Right cardiac atrium (tissue), 5 donors: ENCODE measurements around the gene NPPB. TPM values are rescaled to one million over a fixed set of nuclear protein-coding genes. Genes with fewer than 3 reads are reported as not detected.

Experiments used
- ATAC-seq, 2 donors: fragments of 200-7000 bp; cut with Tn5 transposase; one replicate each; pipeline versions ENCODE4 v1.8.0 to v1.9.1; 2020; ENCODE audit warnings: moderate library complexity in 2 of 2, mild to moderate bottlenecking in 1 of 2
- DNase-seq, 3 donors: peaks; one replicate each; pipeline ENCODE4 v3.0.0-alpha.2; 2020
- H3K27ac ChIP-seq: one replicate; pipeline ENCODE4 v1.5.1; 2013; ENCODE audit warnings: mild to moderate bottlenecking, low read length, control low read depth, moderate library complexity
- H3K27me3 ChIP-seq: one replicate; pipeline ENCODE4 v1.6.1; 2013; ENCODE audit not compliant: control insufficient read depth, insufficient read depth
- H3K4me1 ChIP-seq: one replicate; pipeline ENCODE4 v1.6.1; 2013; ENCODE audit warnings: low read length; ENCODE audit not compliant: control insufficient read depth, insufficient read depth
- H3K4me3 ChIP-seq: one replicate; pipeline ENCODE4 v1.5.1; 2013; ENCODE audit warnings: low read length, control low read depth
- H3K9me3 ChIP-seq: one replicate; pipeline ENCODE4 v1.6.1; 2013; ENCODE audit warnings: low read length; ENCODE audit not compliant: control insufficient read depth
- WGBS: extraction: QIAGEN DNeasy Blood & Tissue Kit; methylation state at CpG from one replicate; pipeline ENCODE4 v1.1.7; 2013; 5-methylcytosine and 5-hydroxymethylcytosine counted together
- intact Hi-C, 4 donors: fragments of 100-400 bp; cut with DNase I; formaldehyde crosslinking; loops; one replicate each; pipeline versions ENCODE4 v1.11.0 to v1.14.0; 2022 to 2023
- polyA plus RNA-seq: library from polyadenylated mRNA; stranded (reverse); fragments of 200-250 nt; gene quantifications from one replicate; pipeline ENCODE4 v1.2.3, GENCODE V29; 2013
- total RNA-seq, 4 donors: library from RNA; stranded (reverse); fragmentation: NEBNext Ultra II Directional; extraction: Animal tissue kit (Norgen Biotek cat#: 25700); gene quantifications; one replicate each; pipeline ENCODE4 v1.2.1, GENCODE V29; 2021
- donor health status: healthy with polysubstance abuse.
- donor health status: DM: no; HTN: yes; CAD: no.
- donor health status: DM: no; HTN: no; CAD: no.
- donor health status: DM: no; HTN: yes; CAD: no; lungs with severe emphysema.
- donor health status: DM: yes; HTN: yes; CAD: no.

NPPB gene
- total and polyA plus RNA-seq, 5 donors = 37.1 to 2,245 (median 248) TPM

GRCh38 chr1:11841245-11842153 is 17.2 kb downstream of the NPPB start:
- intact Hi-C loops = no loop called here
- H3K4me3 ChIP-seq = no peak overlapping the region
- no peaks in the 10 kb centered on the region for H3K27me3 ChIP-seq
- DNase-seq (peak; percentile 46 to 72 (median 66)), ATAC-seq (peak; percentile 5 to 7)
- H3K9me3 ChIP-seq = no peaks in the 10 kb centered on the region
- WGBS = 51% methylated on average over 17 of the region's 17 CpGs
- no peaks in the 10 kb centered on the region for H3K4me1 ChIP-seq
- H3K27ac ChIP-seq = peak overlapping the region; percentile 65

DNA sequence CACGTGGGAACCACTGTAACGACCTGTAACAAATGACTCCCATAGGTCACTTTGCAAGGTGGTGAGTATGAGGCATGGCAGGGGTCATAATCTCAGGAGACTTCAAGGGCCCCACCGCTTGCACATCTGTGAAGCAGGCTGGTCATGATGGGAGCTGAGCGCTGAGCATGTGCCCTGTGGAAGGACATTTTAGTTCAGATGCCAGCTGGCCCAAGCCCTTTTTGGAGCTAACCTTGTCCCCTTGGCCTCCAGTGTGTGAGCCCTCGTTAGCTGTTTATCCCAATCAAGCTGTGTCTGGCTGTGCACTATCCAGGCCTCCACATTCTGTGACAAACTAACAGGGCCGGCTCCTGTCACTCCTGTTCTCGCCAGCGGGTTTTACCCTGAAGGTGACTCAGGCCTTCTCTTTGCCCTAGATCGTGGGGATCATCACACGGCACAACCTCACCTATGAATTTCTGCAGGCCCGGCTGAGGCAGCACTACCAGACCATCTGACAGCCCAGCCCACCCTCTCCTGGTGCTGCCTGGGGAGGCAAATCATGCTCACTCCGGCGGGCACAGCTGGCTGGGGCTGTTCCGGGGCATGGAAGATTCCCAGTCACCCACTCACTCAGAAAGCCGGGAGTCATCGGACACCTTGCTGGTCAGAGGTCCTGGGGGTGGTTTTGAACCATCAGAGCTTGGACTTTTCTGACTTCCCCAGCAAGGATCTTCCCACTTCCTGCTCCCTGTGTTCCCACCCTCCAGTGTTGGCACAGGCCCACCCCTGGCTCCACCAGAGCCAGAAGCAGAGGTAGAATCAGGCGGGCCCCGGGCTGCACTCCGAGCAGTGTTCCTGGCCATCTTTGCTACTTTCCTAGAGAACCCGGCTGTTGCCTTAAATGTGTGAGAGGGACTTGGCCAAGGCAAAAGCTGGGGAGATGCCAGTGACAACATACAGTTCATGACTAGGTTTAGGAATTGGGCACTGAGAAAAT is 18.7 kb downstream of the NPPB start:
- Histone ChIP-seq H3K4me1 (no peaks in the 10 kb centered on the region), H3K27me3 (no peaks in the 10 kb centered on the region), H3K27ac (peak overlapping the region; percentile 85), H3K4me3 (no peak overlapping the region), H3K9me3 (no peaks in the 10 kb centered on the region)
- intact Hi-C loops = loop anchor here in 3 of 4 donors (2.0 to 10.0 kb wide), 5 partner anchors 52 to 185 kb away; no protein-coding TSS in a partner anchor
- ATAC-seq (peak in 1 of 2 donors; percentile 3), DNase-seq (peak; percentile 38 to 73 (median 73))
- WGBS = 63% methylated on average over 20 of the region's 20 CpGs

- intact Hi-C loops = loop anchor here (1.0 to 10.0 kb wide), 6 partner anchors 54 to 186 kb away; no protein-coding TSS in a partner anchor
- H3K9me3 ChIP-seq = no peaks in the 10 kb centered on the region
- H3K4me3 ChIP-seq = no peak overlapping the region
- H3K27me3 ChIP-seq = no peaks in the 10 kb centered on the region
- DNase-seq (peak; percentile 75 to 91 (median 88)), ATAC-seq (peak; percentile 47 to 50)
- 62% methylated on average over 40 of the region's 40 CpGs for WGBS
- no peaks in the 10 kb centered on the region for H3K4me1 ChIP-seq
- no peak overlapping the region for H3K27ac ChIP-seq
These were observed 20.1 kb downstream of the NPPB start for GRCh38 chr1:11838349-11839272.

DNA sequence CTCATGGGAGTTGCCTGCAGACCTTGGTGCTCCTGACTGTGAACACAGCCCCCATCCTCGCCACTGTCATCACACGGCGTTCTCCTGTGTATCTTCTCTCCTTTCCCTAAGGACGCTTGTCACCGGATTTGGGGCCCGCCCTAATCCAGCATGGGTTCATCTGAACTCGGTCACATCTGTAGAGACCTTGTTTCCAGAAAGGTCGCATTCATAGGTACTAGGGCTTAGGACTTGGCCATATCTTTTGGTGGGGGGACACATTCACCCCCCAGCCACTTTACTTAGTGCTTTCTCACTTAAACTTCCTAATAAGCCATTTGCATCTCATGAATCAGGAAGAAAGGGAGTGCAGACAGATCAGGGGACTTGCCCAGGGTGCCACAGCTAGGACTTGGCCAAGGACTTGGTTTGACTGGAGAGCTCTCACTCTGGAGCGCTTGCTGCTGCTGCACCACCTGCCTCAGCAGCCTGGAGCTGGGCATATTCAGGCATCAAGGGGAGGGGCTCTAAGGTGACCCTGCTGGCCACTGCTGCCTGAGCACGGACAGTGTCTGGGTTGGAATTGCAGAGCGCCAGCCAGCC is 20.9 kb downstream of the NPPB start:
- 87% methylated on average over 11 of the region's 11 CpGs for WGBS
- ATAC-seq = no peak
- no peak for DNase-seq
- Histone ChIP-seq H3K4me1 (no peaks in the 10 kb centered on the region), H3K27me3 (no peaks in the 10 kb centered on the region), H3K4me3 (no peak overlapping the region), H3K27ac (no peak overlapping the region), H3K9me3 (no peaks in the 10 kb centered on the region)
- intact Hi-C loops = loop anchor here (1.0 to 10.0 kb wide), 6 partner anchors 54 to 187 kb away; no protein-coding TSS in a partner anchor

DNA sequence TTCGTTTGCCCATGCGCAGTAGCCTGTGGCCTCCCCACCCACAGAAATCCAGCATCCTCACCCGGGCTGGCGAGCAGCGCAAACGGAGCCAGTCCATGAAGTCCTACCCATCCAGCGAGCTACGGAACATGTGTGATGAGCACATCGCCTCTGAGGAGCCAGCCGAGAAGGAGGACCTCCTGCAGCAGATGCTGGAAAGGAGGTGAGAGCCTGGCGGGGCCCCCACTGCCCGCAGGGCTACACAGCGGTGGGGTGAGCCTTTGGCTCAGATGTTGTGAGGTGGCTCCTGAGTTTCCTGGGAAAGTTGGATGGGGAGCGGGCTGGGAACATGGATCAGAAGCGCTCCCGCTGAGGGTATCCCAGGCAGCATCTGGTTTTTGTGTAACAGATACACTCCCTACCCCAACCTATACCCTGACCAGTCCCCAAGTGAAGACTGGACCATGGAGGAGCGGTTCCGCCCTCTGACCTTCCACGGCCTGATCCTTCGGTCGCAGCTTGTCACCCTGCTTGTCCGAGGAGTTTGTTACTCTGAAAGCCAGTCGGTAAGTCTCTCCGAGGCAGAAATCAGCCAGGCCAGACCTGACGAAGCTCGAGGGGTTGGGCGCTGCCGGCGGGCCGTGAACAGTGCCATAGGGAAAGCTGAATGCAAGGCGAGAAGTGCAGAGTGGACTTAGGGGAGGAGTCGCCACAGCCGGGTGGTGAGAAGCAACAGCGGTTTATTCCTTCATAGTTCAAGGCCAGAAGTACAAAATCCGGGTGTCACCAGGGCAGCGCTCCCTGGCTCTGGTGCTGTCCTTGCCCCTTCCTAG is 21.6 kb downstream of the NPPB start:
- DNase-seq = no peak

DNA sequence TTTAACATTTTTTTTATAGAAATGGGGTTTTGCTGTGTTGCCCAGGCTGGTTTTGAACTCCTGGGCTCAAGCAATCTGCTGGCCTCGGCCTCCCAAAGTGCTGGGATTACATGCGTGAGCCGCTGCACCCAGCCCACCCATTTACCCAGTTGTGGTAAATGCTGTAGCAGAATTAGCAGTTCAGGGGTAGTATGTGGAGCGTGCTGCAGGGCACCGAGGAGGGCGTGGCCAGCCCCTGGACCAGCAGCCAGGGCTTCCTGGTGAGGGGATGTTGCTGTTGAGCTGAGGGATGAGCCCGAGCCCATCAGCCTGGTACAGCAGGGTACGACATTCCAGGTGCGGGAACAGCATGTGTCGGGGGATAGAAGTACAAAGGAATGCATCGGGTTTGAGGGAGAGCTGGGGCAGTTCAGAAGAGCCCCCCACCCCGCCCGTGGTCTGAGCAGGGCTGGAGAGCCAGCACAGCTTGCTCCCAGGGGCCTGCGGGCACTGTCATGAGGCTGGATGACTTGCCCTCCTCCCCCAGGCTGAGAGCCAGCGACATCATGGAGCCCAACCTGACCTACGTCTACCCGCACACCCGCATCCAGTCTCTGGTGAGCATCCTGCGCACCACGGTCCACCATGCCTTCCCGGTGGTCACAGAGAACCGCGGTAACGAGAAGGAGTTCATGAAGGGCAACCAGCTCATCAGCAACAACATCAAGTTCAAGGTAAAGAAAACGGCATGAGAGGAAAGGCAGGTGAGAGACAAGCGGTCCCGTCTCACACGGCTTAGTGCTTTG is 23.1 kb downstream of the NPPB start:
- no peaks in the 10 kb centered on the region for H3K27me3 ChIP-seq
- no peaks in the 10 kb centered on the region for H3K4me1 ChIP-seq
- intact Hi-C loops = loop anchor here in 2 of 4 donors (5.0 to 10.0 kb wide), 4 partner anchors 57 to 189 kb away; no protein-coding TSS in a partner anchor
- H3K9me3 ChIP-seq = no peaks in the 10 kb centered on the region
- 91% methylated on average over 28 of the region's 28 CpGs for WGBS
- H3K27ac ChIP-seq = no peak overlapping the region
- no peak for DNase-seq
- H3K4me3 ChIP-seq = no peak overlapping the region
- no peak for ATAC-seq

More for the DNA sequence above, 21.6 kb downstream of the NPPB start:
- intact Hi-C loops = loop anchor here in 2 of 4 donors (5.0 to 10.0 kb wide), 4 partner anchors 55 to 188 kb away; no protein-coding TSS in a partner anchor
- Histone ChIP-seq H3K27me3 (no peaks in the 10 kb centered on the region), H3K4me3 (no peak overlapping the region), H3K9me3 (no peaks in the 10 kb centered on the region), H3K4me1 (no peaks in the 10 kb centered on the region), H3K27ac (no peak overlapping the region)
- ATAC-seq = no peak
- WGBS = 88% methylated on average over 36 of the region's 36 CpGs

DNA sequence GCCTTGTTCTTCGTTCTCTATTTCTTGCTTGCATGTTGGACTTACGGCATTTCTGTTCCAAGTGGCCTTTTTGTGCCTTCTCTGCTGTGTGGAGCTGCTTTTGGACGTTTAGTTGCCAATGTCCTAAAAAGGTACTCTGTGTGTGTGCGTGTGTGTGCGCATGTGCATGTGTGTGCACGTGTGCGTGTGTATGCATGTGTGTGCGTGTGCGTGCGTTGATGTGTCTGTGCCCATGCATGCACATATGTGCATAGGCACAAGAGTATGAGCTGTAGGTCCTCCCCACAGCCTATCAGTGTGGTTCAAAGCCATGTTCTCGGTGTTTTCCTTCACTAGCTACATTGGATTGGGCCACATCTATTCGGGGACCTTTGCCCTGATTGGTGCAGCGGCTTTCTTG is 24.8 kb downstream of the NPPB start:
- H3K27ac ChIP-seq = no peak overlapping the region
- H3K4me3 ChIP-seq = no peak overlapping the region
- ATAC-seq (no peak), DNase-seq (no peak)
- no peaks in the 10 kb centered on the region for H3K9me3 ChIP-seq
- no peaks in the 10 kb centered on the region for H3K4me1 ChIP-seq
- 93% methylated on average over 13 of the region's 13 CpGs for WGBS
- H3K27me3 ChIP-seq = no peaks in the 10 kb centered on the region
- intact Hi-C loops = loop anchor here in 2 of 4 donors (10.0 kb wide), 3 partner anchors 131 to 191 kb away; no protein-coding TSS in a partner anchor

DNA sequence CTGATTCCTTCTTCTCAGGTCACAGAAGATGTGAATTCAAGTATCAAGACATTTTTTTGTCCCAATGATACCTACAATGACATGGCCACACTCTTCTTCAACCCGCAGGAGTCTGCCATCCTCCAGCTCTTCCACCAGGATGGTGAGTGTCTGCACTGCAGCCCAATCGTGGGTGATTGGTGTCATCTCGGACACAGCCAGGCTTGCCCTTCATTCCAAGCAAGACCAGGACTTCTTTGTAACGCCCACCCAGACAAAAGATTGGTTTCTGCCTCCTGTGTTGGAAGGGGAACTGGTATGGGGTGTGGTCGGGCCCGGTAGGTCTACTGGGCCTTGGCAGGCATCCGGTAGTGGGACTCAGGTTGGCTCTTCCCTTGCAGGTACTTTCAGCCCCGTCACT is 25.2 kb downstream of the NPPB start:
- no peak overlapping the region for H3K27ac ChIP-seq
- intact Hi-C loops = loop anchor here in 2 of 4 donors (10.0 kb wide), 3 partner anchors 131 to 191 kb away; no protein-coding TSS in a partner anchor

More for the DNA sequence above, 25.2 kb downstream of the NPPB start:
- DNase-seq (no peak), ATAC-seq (no peak)
- Histone ChIP-seq H3K27me3 (no peaks in the 10 kb centered on the region), H3K9me3 (no peaks in the 10 kb centered on the region), H3K4me1 (no peaks in the 10 kb centered on the region), H3K4me3 (no peak overlapping the region)
- WGBS = 91% methylated on average over 8 of the region's 8 CpGs
